Peyer's patch (tissue), 4 donors: Measurements from ENCODE around the gene WDR46. TPM values are rescaled to one million over a fixed set of nuclear protein-coding genes. Genes with fewer than 3 reads are reported as not detected.

Experiments
- DNase-seq, 3 donors: peaks; one replicate each; pipeline ENCODE4 v3.0.0-alpha.2; 2017 to 2019
- H3K27ac ChIP-seq, 4 donors: fragments of 200-600 bp; sonication (generic); one replicate each; pipeline ENCODE4 v1.5.1; 2016 to 2019
- H3K27me3 ChIP-seq, 2 donors: fragments of 200-600 bp; sonication (generic); one replicate each; pipeline ENCODE4 v1.5.1; 2019
- H3K36me3 ChIP-seq, 3 donors: fragments of 200-600 bp; sonication (generic); one replicate each; pipeline ENCODE4 v1.5.1; 2016 to 2019
- H3K4me1 ChIP-seq, 4 donors: fragments of 200-600 bp; sonication (generic); one replicate each; pipeline ENCODE4 v1.5.1; 2016 to 2019
- H3K4me3 ChIP-seq, 4 donors: fragments of 200-600 bp; sonication (generic); 1 replicate in 3 of 4; 2 replicates in 1 of 4; pipeline ENCODE4 v1.5.1; 2016 to 2019; ENCODE audit warnings: mild to moderate bottlenecking in 1 of 4
- H3K9me3 ChIP-seq, 4 donors: fragments of 200-600 bp; sonication (generic); one replicate each; pipeline ENCODE4 v1.5.1; 2016 to 2019; ENCODE audit warnings: mild to moderate bottlenecking in 1 of 4
- POLR2A ChIP-seq, 2 donors: fragments of 450-650 bp; IDR thresholded peaks; one replicate each; pipeline ENCODE4 v1.5.1; 2017; ENCODE audit warnings: antibody characterized with exemption in 2 of 2, mild to moderate bottlenecking in 2 of 2, moderate library complexity in 2 of 2
- total RNA-seq, 4 donors: library from RNA; depleted of rRNA; stranded (reverse); fragments of >200 nt; gene quantifications; one replicate each; pipeline ENCODE4 v1.1.0, GENCODE V29; 2016
- TF ChIP-seq, protein P1 (sequence below), 6 experiments: fragments of 450-650 bp in 4 of 6; fragments of 200-600 bp in 2 of 6; sonication (generic) in 1 of 6; IDR thresholded peaks; one replicate each; pipeline ENCODE4 v1.5.1; 2017 to 2019; ENCODE audit warnings: antibody characterized with exemption in 6 of 6, mild to moderate bottlenecking in 3 of 6, moderate library complexity in 1 of 6

WDR46 gene, protein sequence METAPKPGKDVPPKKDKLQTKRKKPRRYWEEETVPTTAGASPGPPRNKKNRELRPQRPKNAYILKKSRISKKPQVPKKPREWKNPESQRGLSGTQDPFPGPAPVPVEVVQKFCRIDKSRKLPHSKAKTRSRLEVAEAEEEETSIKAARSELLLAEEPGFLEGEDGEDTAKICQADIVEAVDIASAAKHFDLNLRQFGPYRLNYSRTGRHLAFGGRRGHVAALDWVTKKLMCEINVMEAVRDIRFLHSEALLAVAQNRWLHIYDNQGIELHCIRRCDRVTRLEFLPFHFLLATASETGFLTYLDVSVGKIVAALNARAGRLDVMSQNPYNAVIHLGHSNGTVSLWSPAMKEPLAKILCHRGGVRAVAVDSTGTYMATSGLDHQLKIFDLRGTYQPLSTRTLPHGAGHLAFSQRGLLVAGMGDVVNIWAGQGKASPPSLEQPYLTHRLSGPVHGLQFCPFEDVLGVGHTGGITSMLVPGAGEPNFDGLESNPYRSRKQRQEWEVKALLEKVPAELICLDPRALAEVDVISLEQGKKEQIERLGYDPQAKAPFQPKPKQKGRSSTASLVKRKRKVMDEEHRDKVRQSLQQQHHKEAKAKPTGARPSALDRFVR
- total RNA-seq: 100 to 1,000 TPM in 1 of 4 donors, 10 to 100 TPM in 3; 22.1 to 102 (median 34.3) TPM

DNA sequence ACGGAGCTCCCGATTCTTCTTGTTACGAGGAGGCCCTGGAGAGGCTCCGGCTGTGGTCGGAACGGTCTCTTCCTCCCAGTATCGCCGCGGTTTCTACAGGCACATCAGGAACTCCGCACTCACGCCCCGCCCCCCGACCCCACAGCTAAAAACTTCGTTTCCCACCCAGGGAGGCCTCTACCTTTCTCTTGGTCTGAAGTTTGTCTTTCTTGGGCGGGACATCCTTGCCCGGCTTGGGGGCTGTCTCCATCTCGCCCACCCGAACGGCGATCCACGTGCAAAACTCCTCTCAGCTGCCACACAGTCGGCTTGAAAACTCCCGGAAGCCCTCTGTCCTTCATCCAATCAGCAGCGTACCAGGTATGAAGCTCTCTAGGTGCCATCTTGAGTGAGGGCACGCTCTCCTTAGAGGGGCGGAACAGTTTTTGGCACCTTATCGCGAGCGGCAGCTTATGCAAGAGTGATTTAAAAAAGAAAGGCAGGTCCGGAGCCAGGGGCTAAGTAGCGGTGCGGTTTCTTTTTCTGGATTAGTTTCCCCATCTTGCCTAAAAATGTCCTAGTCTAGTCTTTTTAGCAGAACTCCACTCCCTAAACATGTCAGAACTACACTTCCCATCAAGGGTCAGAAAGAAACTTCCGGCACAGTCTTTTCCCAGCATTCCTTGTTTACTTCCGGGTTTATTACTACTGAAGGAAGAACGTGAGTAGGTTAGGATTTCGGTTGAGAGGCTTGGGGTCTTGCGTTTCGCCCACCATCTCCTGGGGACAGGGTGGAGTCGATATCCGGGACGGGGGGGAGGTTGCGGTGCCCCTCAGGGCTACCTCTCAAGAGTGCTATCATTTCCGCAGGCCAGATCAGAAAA is at the start of gene WDR46, which contains the start of gene PFDN6:
Gene WDR46 (minus strand): TSS at position 319 of the 863 bp plus-strand sequence. CDS start 69 bp downstream, at position 250.
Gene PFDN6 (plus strand): TSS at position 681 of the 863 bp plus-strand sequence. CDS start 256 bp downstream, outside the sequence.
- H3K4me3 ChIP-seq: peak within 1 kb of the TSS; percentile 66 to 86 (median 70)
- peaks cover 0 to 62% (median 0%) of the 10 kb centered on the region in 3 donors for H3K36me3 ChIP-seq
- H3K27ac ChIP-seq: peak within 1 kb of the TSS; percentile 60 to 80 (median 69)
- peak in 1 of 2 donors; percentile 16 for TF ChIP-seq POLR2A (IDR thresholded peaks at IDR 0.05)
- TF ChIP-seq, protein P1, sequence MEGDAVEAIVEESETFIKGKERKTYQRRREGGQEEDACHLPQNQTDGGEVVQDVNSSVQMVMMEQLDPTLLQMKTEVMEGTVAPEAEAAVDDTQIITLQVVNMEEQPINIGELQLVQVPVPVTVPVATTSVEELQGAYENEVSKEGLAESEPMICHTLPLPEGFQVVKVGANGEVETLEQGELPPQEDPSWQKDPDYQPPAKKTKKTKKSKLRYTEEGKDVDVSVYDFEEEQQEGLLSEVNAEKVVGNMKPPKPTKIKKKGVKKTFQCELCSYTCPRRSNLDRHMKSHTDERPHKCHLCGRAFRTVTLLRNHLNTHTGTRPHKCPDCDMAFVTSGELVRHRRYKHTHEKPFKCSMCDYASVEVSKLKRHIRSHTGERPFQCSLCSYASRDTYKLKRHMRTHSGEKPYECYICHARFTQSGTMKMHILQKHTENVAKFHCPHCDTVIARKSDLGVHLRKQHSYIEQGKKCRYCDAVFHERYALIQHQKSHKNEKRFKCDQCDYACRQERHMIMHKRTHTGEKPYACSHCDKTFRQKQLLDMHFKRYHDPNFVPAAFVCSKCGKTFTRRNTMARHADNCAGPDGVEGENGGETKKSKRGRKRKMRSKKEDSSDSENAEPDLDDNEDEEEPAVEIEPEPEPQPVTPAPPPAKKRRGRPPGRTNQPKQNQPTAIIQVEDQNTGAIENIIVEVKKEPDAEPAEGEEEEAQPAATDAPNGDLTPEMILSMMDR (IDR thresholded peaks at IDR 0.05): no peak
- DNase-seq: peak; percentile 82 to 93 (median 82)
- H3K9me3 ChIP-seq: no peaks in the 10 kb centered on the region
- peaks cover 5 to 20% (median 11%) of the 10 kb centered on the region in 4 donors for H3K4me1 ChIP-seq
- no peaks in the 10 kb centered on the region for H3K27me3 ChIP-seq

DNA sequence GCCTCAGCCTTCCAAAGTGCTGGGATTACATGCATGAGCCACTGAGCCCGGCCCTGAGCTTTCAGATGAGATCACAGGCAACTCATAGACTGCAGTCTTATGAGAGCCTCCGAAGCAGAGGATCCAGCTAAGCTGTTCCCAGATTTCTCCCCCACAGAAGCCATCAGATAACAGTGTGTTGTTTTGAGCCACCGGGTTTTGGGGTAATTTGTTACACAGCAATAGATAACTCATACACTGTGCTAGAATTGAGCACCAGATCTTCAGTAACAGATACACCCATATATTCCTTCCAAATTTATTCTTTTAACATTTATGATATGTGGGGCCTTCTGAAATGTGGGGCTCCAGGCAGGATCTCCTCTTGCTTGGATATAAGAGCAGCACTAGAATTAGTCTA is 47.5 kb upstream of the WDR46 start:
- H3K4me3 ChIP-seq: no peak overlapping the region
- no peak overlapping the region for H3K27ac ChIP-seq
- no peaks in the 10 kb centered on the region for H3K36me3 ChIP-seq
- no peaks in the 10 kb centered on the region for H3K27me3 ChIP-seq
- no peaks in the 10 kb centered on the region for H3K4me1 ChIP-seq
- H3K9me3 ChIP-seq: no peaks in the 10 kb centered on the region
- TF ChIP-seq POLR2A (IDR thresholded peaks at IDR 0.05): no peak
- TF ChIP-seq, protein P1 (IDR thresholded peaks at IDR 0.05): no peak
- no peak for DNase-seq

- no peaks in the 10 kb centered on the region for H3K4me1 ChIP-seq
- H3K27me3 ChIP-seq: no peaks in the 10 kb centered on the region
- TF ChIP-seq POLR2A (IDR thresholded peaks at IDR 0.05): no peak
- TF ChIP-seq, protein P1 (IDR thresholded peaks at IDR 0.05): no peak
- H3K9me3 ChIP-seq: no peaks in the 10 kb centered on the region
- DNase-seq: no peak
- no peaks in the 10 kb centered on the region for H3K36me3 ChIP-seq
- H3K27ac ChIP-seq: no peak overlapping the region
- H3K4me3 ChIP-seq: no peak overlapping the region
Observed at GRCh38 chr6:33335916-33336315, 46.9 kb upstream of the WDR46 start.

DNA sequence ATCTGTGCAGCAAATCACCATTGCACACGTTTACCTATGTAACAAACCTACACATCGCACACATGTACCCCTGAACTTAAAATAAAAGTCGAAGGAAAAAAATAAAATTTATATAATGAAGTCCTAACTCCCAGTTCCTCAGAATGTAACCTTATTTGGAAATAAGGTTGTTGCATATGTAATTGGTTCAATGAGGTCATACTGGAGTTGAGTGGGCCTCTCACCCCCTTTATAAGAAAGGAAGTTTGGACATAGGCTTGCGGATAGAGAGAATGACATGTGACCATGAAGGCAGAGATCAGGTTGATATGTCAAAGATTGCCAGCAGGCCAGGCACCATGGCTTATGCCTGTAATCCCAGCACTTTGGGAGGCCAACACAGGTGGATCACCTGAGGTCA is 44.6 kb upstream of the WDR46 start:
- Histone ChIP-seq H3K36me3 (no peaks in the 10 kb centered on the region), H3K4me1 (no peaks in the 10 kb centered on the region), H3K27me3 (no peaks in the 10 kb centered on the region), H3K9me3 (no peaks in the 10 kb centered on the region), H3K27ac (no peak overlapping the region), H3K4me3 (no peak overlapping the region)
- no peak for DNase-seq
- no peak for TF ChIP-seq POLR2A (IDR thresholded peaks at IDR 0.05)
- TF ChIP-seq, protein P1 (IDR thresholded peaks at IDR 0.05): no peak

DNA sequence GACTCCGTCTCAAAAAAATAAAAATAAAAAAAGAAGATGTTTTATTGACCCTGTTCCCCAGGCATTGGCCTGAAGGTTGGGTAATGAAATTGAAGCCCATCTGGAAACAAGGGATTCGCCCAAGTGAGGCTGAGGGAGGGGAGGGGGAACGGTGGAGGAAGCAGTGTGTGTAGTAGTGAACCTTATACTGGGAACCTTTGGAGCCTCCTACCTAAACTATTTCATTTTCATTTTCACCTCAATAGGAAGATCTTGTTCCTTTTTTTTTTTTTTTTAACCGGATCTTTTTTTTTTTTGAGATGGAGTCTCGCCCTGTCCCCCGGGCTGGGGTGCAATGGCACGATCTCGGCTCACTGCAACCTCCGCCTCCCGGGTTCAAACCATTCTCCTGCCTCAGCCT is 41.7 kb upstream of the WDR46 start:
- H3K4me3 ChIP-seq: no peak overlapping the region
- no peaks in the 10 kb centered on the region for H3K4me1 ChIP-seq
- DNase-seq: no peak
- H3K27me3 ChIP-seq: no peaks in the 10 kb centered on the region
- H3K27ac ChIP-seq: no peak overlapping the region
- no peaks in the 10 kb centered on the region for H3K36me3 ChIP-seq
- TF ChIP-seq, protein P1 (IDR thresholded peaks at IDR 0.05): no peak
- no peak for TF ChIP-seq POLR2A (IDR thresholded peaks at IDR 0.05)
- no peaks in the 10 kb centered on the region for H3K9me3 ChIP-seq
